HG03558 (cell line): Measurements from ENCODE around the gene OGFOD2.

Experiments
- ATAC-seq: cut with Tn5 transposase; IDR thresholded peaks from one replicate; pipeline ENCODE4 v1.9.1; 2021; ENCODE audit warnings: moderate number of reproducible peaks; ENCODE audit not compliant: unreplicated experiment; ENCODE audit errors: extremely low read depth

OGFOD2 gene

GRCh38 chr12:122985338-122986257 is 10.6 kb downstream of the OGFOD2 start:
- no peak for ATAC-seq

GRCh38 chr12:122986258-122986871 is 11.3 kb downstream of the OGFOD2 start:
- no peak for ATAC-seq

GRCh38 chr12:122987086-122987951 is 12.3 kb downstream of the OGFOD2 start:
- ATAC-seq, result no peak

- ATAC-seq, result no peak
Observed at GRCh38 chr12:122988036-122988435, 13.0 kb downstream of the OGFOD2 start.

GRCh38 chr12:122988612-122989212 is 13.7 kb downstream of the OGFOD2 start:
- ATAC-seq, result no peak

- ATAC-seq, result no peak
Observed at GRCh38 chr12:122989225-122989839, 14.3 kb downstream of the OGFOD2 start.

- no peak for ATAC-seq
Observed at GRCh38 chr12:122989874-122990419, 14.9 kb downstream of the OGFOD2 start.

GRCh38 chr12:122990561-122990960 is 15.5 kb downstream of the OGFOD2 start:
- no peak for ATAC-seq

- ATAC-seq, result no peak
Observed at GRCh38 chr12:122990961-122991622, 16.0 kb downstream of the OGFOD2 start.

- ATAC-seq, result no peak
Observed at GRCh38 chr12:122991623-122992275, 16.7 kb downstream of the OGFOD2 start.

GRCh38 chr12:122992386-122992785 is 17.3 kb downstream of the OGFOD2 start:
- no peak for ATAC-seq

- ATAC-seq, result no peak
Observed at GRCh38 chr12:122994140-122994675, 19.2 kb downstream of the OGFOD2 start.

GRCh38 chr12:122994781-122995502 is 19.9 kb downstream of the OGFOD2 start:
- no peak for ATAC-seq

GRCh38 chr12:122995503-122996187 is 20.6 kb downstream of the OGFOD2 start:
- no peak for ATAC-seq

- ATAC-seq, result no peak
Observed at GRCh38 chr12:122996188-122996601, 21.2 kb downstream of the OGFOD2 start.

GRCh38 chr12:122996621-122997342 is 21.7 kb downstream of the OGFOD2 start:
- ATAC-seq, result no peak
